HuH-7 (cell line): ENCODE measurements around the gene CHAD.

ENCODE experiments used
- DNase-seq: peaks from one replicate; pipeline ENCODE4 v3.0.0; 2011; ENCODE audit warnings: low spot score

The CHAD gene, protein sequence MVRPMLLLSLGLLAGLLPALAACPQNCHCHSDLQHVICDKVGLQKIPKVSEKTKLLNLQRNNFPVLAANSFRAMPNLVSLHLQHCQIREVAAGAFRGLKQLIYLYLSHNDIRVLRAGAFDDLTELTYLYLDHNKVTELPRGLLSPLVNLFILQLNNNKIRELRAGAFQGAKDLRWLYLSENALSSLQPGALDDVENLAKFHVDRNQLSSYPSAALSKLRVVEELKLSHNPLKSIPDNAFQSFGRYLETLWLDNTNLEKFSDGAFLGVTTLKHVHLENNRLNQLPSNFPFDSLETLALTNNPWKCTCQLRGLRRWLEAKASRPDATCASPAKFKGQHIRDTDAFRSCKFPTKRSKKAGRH

GRCh38 chr17:50468304-50469207 lies at the start of gene CHAD:
Gene CHAD, minus strand, starts transcription at chr17:50468880. Its CDS starts 67 bp downstream, at chr17:50468813.
- no peak for DNase-seq

DNA sequence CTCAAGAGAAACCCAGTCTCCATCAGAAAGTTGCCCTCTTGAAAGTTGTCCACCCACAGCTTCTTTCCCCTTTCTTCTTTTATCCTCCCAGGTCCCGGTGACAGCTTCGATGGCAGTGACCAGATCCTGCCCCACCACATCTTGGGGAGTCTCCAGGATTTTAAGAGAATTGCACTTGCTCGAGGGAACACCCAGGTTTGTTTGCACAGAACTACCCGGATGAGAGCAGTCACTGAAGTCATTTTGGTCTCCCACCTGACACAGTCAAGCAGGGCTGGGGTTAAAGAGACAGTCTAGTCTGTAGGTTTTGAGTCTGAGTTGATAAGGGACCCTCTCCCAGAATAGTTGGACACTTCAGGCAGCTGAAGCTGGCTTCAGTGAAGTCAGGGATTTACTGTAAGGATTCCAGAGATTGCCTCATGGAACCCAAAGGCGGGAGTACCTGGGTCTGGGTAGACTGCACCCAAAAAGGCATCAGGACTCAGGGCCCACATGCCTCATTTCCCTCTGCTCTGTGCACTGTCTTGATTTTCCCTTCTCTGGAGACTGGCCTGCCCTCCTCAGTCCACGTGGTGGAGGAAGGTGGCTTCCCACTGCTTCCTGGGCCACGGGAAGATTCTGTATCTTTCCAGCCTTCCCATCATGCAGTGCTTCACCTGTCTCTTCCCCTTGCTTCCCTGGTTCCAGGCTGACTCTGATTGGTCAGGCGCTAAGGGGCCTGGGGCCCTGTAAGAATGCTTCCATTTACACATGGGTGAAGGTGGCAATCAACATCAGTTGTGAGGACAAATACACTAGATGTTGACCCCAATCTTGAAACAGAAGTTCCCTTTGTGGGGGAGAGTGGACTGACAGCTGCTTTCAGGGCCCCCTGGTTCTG lies 49.1 kb upstream of the CHAD start:
- no peak for DNase-seq

DNA sequence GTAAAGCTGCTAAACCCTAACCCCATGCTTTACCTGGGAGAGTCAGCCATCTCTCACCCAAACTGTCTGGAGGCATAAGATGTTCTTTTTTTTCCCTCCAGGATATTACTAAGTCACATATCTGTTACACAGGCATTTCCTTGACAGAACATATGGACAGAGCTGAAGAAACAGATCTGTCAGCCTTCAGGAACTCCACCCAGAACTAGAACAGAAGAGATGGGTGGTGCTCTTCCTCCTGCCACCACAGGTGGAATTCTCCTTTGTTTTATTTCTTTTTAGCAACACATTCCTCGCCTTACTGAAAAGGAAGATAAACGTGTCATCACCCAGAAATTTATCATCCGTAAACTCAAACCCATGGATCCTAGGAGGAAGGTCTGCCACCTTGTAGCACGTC lies 48.3 kb upstream of the CHAD start:
- DNase-seq, result no peak

GRCh38 chr17:50514936-50515702 lies 46.4 kb upstream of the CHAD start:
- no peak for DNase-seq

DNA sequence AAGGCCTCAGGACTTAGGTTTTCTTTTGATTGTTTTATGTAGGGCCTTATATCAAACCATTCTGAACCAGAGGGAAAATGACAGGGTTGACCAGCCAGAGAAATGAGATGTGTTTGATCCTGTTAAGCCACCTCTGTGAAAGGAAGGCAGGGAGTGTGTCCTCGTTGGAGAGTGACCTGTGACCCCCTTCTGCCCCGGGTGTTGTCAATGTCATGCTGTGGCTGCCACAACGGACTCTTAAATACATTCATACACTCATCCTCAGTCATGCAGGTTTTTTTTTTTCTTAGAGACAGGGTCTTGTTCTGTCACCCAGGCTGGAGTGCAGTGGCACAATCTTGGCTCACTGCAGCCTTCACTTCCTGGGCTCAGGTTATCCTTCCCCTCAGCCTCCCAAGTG lies 45.7 kb upstream of the CHAD start:
- DNase-seq, result no peak

DNA sequence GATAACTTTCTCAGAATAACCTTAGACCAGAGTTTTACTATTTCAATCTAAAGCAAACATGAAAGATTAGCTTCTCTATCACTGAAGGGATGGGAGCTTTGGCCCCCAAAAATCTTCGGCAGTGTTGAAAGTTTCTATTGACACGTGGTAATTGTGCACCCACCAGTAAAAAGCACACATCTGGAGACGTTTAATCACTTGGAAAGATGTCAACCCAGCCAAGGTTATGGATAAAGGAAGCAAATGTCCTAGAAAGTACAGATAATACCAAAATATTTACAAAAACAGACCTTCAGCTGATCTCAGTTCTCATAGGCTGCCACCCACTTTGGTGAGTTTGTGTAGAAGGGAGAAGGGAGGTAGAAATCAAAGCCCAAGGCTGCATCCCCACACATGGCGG lies 44.8 kb upstream of the CHAD start:
- DNase-seq, result no peak

- no peak for DNase-seq
Observed at GRCh38 chr17:50511058-50511457, 42.4 kb upstream of the CHAD start.

GRCh38 chr17:50508573-50509460 lies 40.1 kb upstream of the CHAD start:
- no peak for DNase-seq

- DNase-seq, result no peak
Observed at GRCh38 chr17:50507871-50508572, 39.3 kb upstream of the CHAD start, which contains the start of gene MYCBPAP. Gene MYCBPAP, plus strand, starts transcription at chr17:50508439. Its CDS starts 236 bp downstream, at chr17:50508675.

GRCh38 chr17:50506298-50506697 lies 37.6 kb upstream of the CHAD start:
- no peak for DNase-seq

DNA sequence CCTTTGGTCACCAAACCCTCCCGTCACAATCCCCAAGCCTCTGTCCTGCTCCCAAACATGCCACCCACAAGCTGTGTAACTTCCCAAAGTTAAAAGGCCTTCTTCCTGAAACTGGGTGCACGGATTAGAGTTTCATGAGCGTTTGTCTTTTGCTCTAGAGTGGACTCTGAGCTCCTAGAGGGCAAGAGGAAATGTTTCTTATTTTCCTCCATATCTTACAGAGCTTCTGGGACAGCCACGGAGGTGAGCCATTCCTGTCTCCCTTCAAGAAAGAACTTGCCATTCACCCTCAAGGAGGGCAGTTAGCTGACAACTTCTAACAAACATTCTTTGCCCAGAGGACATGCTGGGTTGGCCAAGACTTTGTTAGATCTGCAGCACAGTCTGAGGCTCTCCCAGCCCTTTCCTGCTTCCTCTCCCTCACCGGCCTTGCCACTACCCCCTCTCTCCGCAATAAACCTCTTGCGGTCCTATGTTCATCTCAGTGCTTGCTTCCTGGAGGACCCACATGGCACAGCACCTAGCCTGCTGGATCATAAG lies 37.0 kb upstream of the CHAD start:
- no peak for DNase-seq

DNA sequence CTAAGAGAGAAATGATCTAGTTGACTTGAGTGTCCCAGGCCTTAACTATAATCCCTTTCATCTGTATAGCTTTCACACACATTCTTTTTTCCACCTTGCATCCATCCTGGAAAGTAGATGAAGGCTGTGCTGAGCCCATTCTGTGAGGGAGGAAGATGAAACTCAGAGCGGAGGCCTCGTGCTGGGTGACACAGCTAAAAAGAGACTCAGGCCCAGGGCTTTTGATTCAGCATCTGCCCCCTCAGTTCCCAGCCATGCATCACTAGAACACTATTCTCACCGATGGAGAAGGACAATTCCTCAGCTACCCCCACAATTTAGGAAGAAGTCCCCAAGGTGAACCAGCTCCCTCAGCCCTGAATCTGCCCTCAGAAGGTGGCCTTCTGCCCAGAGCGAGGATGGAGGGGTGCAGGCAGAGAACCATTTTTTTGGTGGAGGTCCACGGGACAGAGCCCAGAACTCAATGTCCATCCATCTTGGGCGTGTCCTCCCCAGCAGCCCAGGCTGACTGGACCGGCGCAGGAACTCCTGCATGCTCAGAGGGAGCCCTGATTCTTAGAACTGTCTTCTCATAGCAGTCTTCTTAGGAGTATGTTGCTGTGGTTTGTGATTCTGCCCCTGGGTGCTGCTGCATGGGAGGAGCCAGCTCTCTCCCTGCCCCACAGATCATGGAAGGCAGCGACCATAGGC lies 33.8 kb upstream of the CHAD start:
- DNase-seq, result no peak

- no peak for DNase-seq
Observed at GRCh38 chr17:50501054-50501453, 32.4 kb upstream of the CHAD start.

- DNase-seq, result no peak
Observed at GRCh38 chr17:50499721-50500120, 31.0 kb upstream of the CHAD start.

- DNase-seq, result no peak
Observed at GRCh38 chr17:50499270-50499669, 30.6 kb upstream of the CHAD start.

GRCh38 chr17:50498021-50498874 lies 29.6 kb upstream of the CHAD start:
- no peak for DNase-seq

GRCh38 chr17:50495918-50496317 lies 27.2 kb upstream of the CHAD start:
- no peak for DNase-seq
